HCT116 (cell line): ENCODE results near the gene NFKBIZ. TPM values are rescaled to one million over a fixed set of nuclear protein-coding genes. Genes with fewer than 3 reads are reported as not detected.

Source experiments
- ATAC-seq: fragments of 200-7000 bp; cut with Tn5 transposase; 2 replicates; pipeline ENCODE4 v1.9.1; 2020; ENCODE audit warnings: mild to moderate bottlenecking, moderate library complexity
- BruUV-seq: library from RNA; stranded (reverse); fragments of 400-500 nt; replicated peaks from 2 replicates; lab custom pipeline; 2021; lab: Mats Ljungman, UMichigan
- CTCF ChIA-PET: fragments of 300-600 bp; sonication (Branson Sonifier 250); formaldehyde crosslinking; loops from one replicate; lab custom pipeline; 2021; ENCODE audit warnings: antibody characterized with exemption; lab: Charles Lee
- POLR2A ChIA-PET: fragments of 300-600, 350-600 bp; sonication (Branson Sonifier 250); formaldehyde crosslinking; loops from one replicate; lab custom pipeline; 2021; ENCODE audit warnings: antibody characterized with exemption; lab: Charles Lee
- RAD21 ChIA-PET, 2 experiments: fragments of 300-600 bp; sonication (Branson Sonifier 250); formaldehyde crosslinking; loops; one replicate each; lab custom pipeline; 2023; ENCODE audit warnings: low total read pairs in 2 of 2; ENCODE audit not compliant: uncharacterized antibody in 2 of 2, unreplicated experiment in 2 of 2, low non-redundant PET in 1 of 2; lab: Charles Lee
- DNase-seq: peaks from one replicate; pipeline ENCODE4 v3.0.0-alpha.2; 2010; ENCODE audit warnings: low read depth, low spot score
- H2AFZ ChIP-seq: fragments of 200-600 bp; shearing (Covaris generic), sonication (generic); 2 replicates; pipeline ENCODE4 v1.6.1; 2017; ENCODE audit warnings: low read depth, mixed run types, mixed read lengths, antibody characterized with exemption, low read length; ENCODE audit not compliant: poor library complexity, severe bottlenecking
- H3K27ac ChIP-seq: 2 replicates; pipeline ENCODE4 v1.5.1; 2012; ENCODE audit warnings: low read depth, low read length
- H3K27me3 ChIP-seq: fragments of 200-600 bp; sonication (generic); 2 replicates; pipeline ENCODE4 v1.6.1; 2016; ENCODE audit warnings: mixed run types, low read length, mixed read lengths; ENCODE audit not compliant: insufficient read depth
- H3K36me3 ChIP-seq, 2 experiments: fragments of 200-500 bp in 1 of 2; fragments of 200-600 bp in 1 of 2; sonication (Bioruptor generic) in 1 of 2; sonication (generic) in 1 of 2; 2 replicates each; pipeline versions ENCODE4 v1.5.1 to v1.6.1; 2014 to 2016; ENCODE audit warnings: low read length in 2 of 2, inconsistent platforms in 1 of 2, mixed read lengths in 1 of 2, mixed run types in 1 of 2; ENCODE audit not compliant: insufficient read depth in 2 of 2, control insufficient read depth in 1 of 2
- H3K4me1 ChIP-seq, 2 experiments: fragments of 200-600 bp in 1 of 2; sonication (generic) in 1 of 2; 2 replicates each; pipeline versions ENCODE4 v1.5.1 to v1.6.1; 2012 to 2017; ENCODE audit warnings: low read length in 2 of 2, inconsistent platforms in 1 of 2, mild to moderate bottlenecking in 1 of 2, mixed read lengths in 1 of 2, mixed run types in 1 of 2, moderate library complexity in 1 of 2; ENCODE audit not compliant: insufficient read depth in 2 of 2, control insufficient read depth in 1 of 2
- H3K4me2 ChIP-seq: fragments of 200-600 bp; sonication (generic); 2 replicates; pipeline ENCODE4 v1.6.1; 2017; ENCODE audit warnings: mixed run types, low read length, mixed read lengths
- H3K4me3 ChIP-seq, 2 experiments: fragments of 200-600 bp in 1 of 2; sonication (generic) in 1 of 2; replicated peaks in 1 of 2; 2 replicates each; pipeline ENCODE4 v1.5.1; 2011 to 2016; ENCODE audit warnings: low read length in 2 of 2, control low read depth in 1 of 2, low read depth in 1 of 2, mild to moderate bottlenecking in 1 of 2, mixed read lengths in 1 of 2, mixed run types in 1 of 2
- H3K79me2 ChIP-seq: fragments of 200-600 bp; sonication (generic); 2 replicates; pipeline ENCODE4 v1.6.1; 2017; ENCODE audit warnings: mild to moderate bottlenecking, mixed run types, low read length, moderate library complexity, mixed read lengths; ENCODE audit not compliant: insufficient read depth
- H3K9ac ChIP-seq: fragments of 200-600 bp; sonication (generic); 2 replicates; pipeline ENCODE4 v1.6.1; 2016; ENCODE audit warnings: low read length, mixed read lengths
- H3K9me2 ChIP-seq: fragments of 200-600 bp; sonication (generic), shearing (Covaris generic); 2 replicates; pipeline ENCODE4 v1.6.1; 2017; ENCODE audit warnings: mixed run types, mild to moderate bottlenecking, moderate library complexity; ENCODE audit not compliant: insufficient read depth
- H3K9me3 ChIP-seq, 2 experiments: fragments of 200-500 bp in 1 of 2; fragments of 200-600 bp in 1 of 2; sonication (Bioruptor generic) in 1 of 2; sonication (generic) in 1 of 2; 2 replicates each; pipeline ENCODE4 v1.6.1; 2014 to 2017; ENCODE audit warnings: low read length in 2 of 2, mixed read lengths in 2 of 2, inconsistent platforms in 1 of 2, low read depth in 1 of 2, mild to moderate bottlenecking in 1 of 2, mixed run types in 1 of 2, moderate library complexity in 1 of 2; ENCODE audit not compliant: control insufficient read depth in 1 of 2, insufficient read depth in 1 of 2
- H4K20me1 ChIP-seq: fragments of 200-600 bp; sonication (generic), shearing (Covaris generic); 2 replicates; pipeline ENCODE4 v1.6.1; 2017; ENCODE audit warnings: mixed run types, mild to moderate bottlenecking, moderate library complexity; ENCODE audit not compliant: insufficient read depth
- CEBPB ChIP-seq: IDR thresholded peaks from 2 replicates; pipeline ENCODE4 v1.6.1; 2012; ENCODE audit warnings: low read depth
- EZH2 ChIP-seq: fragments of 200-600 bp; sonication (generic); IDR thresholded peaks from 2 replicates; pipeline ENCODE4 v1.6.1; 2017; ENCODE audit warnings: antibody characterized with exemption, mixed run types
- ZFX ChIP-seq: fragments of 450-650 bp; IDR thresholded peaks from 2 replicates; pipeline ENCODE4 v1.6.1; 2017
- intact Hi-C: fragments of 100-400 bp; cut with micrococcal nuclease; formaldehyde crosslinking; loops from 2 replicates; pipeline ENCODE4 v1.10.0; 2022
- total RNA-seq: library from RNA; stranded (reverse); gene quantifications from one replicate; pipeline ENCODE4 v1.2.1, GENCODE V29; 2021; ENCODE audit not compliant: unreplicated experiment
- TF ChIP-seq, protein P1 (sequence below): IDR thresholded peaks from 2 replicates; pipeline ENCODE4 v1.6.1; 2012; ENCODE audit warnings: low read depth

Gene NFKBIZ
- total RNA-seq, 1 experiment from 2014 or later, result 12.2 TPM

DNA sequence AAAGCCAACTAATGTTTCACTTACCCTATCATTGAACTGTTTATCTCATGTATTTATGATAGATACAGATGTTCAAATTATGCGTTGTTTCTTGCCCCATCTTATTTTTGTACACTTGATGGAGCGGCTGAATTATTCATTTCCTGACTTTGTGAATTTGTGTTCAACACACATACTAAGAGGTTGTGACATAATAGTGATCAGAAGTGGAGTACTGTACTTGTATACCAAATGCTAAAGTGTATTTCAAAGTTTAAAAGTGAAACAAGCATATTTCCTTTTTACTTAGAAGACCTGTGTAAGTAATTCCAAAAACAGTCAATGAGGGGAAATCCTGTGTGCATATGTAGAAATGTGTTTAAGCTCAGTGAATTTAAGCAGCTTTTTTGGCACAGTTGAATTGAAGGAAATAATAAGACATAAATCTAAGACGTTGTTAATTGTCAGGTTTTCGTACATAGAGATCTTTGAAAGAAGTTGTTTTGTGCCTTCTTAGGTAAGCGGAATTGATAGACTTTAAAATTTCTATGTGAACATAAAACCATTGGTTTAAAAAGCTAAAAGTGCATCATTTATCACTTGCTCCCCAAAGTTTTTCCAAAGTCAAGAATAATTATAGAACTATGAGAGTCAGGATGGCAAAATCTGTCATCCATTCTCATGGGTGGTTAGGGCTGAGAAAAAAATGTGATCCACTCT is 1.9 kb downstream of the NFKBIZ start:
- Histone ChIP-seq H3K4me2 (peak overlapping the region; percentile 90), H3K79me2 (peaks cover 26% of the 10 kb centered on the region), H3K4me3 (peak overlapping the region; percentile 61 to 87; a peak in 3 of 4 replicates), H3K36me3 (peaks cover 28 to 30% of the 10 kb centered on the region in 2 experiments; a peak in 3 of 4 replicates), H3K9me3 (no peaks in the 10 kb centered on the region), H2AFZ (no peak overlapping the region), H3K9me2 (no peaks in the 10 kb centered on the region), H3K27ac (no peak overlapping the region), H3K9ac (no peak overlapping the region)
- CTCF ChIA-PET, result interaction anchor here (1.0 kb wide), 1 partner anchor 42 kb away, joined by 3 read pairs; no protein-coding TSS in a partner anchor
- no peak for ATAC-seq
- intact Hi-C loops, result no loop called here
- POLR2A ChIA-PET, result interaction anchor here (0.9 kb wide), 1 partner anchor 12 kb away, joined by 3 read pairs; no protein-coding TSS in a partner anchor
- TF ChIP-seq ZFX (no peak), EZH2 (no peak), CEBPB (no peak)
- TF ChIP-seq, protein P1, sequence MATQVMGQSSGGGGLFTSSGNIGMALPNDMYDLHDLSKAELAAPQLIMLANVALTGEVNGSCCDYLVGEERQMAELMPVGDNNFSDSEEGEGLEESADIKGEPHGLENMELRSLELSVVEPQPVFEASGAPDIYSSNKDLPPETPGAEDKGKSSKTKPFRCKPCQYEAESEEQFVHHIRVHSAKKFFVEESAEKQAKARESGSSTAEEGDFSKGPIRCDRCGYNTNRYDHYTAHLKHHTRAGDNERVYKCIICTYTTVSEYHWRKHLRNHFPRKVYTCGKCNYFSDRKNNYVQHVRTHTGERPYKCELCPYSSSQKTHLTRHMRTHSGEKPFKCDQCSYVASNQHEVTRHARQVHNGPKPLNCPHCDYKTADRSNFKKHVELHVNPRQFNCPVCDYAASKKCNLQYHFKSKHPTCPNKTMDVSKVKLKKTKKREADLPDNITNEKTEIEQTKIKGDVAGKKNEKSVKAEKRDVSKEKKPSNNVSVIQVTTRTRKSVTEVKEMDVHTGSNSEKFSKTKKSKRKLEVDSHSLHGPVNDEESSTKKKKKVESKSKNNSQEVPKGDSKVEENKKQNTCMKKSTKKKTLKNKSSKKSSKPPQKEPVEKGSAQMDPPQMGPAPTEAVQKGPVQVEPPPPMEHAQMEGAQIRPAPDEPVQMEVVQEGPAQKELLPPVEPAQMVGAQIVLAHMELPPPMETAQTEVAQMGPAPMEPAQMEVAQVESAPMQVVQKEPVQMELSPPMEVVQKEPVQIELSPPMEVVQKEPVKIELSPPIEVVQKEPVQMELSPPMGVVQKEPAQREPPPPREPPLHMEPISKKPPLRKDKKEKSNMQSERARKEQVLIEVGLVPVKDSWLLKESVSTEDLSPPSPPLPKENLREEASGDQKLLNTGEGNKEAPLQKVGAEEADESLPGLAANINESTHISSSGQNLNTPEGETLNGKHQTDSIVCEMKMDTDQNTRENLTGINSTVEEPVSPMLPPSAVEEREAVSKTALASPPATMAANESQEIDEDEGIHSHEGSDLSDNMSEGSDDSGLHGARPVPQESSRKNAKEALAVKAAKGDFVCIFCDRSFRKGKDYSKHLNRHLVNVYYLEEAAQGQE, result no peak
- TF ChIP-seq, all 23 proteins: peak for 0
- DNase-seq, result no peak
- Histone ChIP-seq H4K20me1 (no peaks in the 10 kb centered on the region), H3K27me3 (no peaks in the 10 kb centered on the region), H3K4me1 (peaks cover 9 to 23% of the 10 kb centered on the region in 2 experiments)
- RAD21 ChIA-PET, result no interaction called here
- BruUV-seq, result no TSS peak
